ENCODE results near the gene NOS1AP. TPM values are rescaled to one million over a fixed set of nuclear protein-coding genes. Genes with fewer than 3 reads are reported as not detected.

NOS1AP gene
- total and polyA plus RNA-seq, 2 donors (not counting 3 experiments of a cell fraction or from before 2014, with no cell fraction given): 1.3 to 5.4 TPM

DNA sequence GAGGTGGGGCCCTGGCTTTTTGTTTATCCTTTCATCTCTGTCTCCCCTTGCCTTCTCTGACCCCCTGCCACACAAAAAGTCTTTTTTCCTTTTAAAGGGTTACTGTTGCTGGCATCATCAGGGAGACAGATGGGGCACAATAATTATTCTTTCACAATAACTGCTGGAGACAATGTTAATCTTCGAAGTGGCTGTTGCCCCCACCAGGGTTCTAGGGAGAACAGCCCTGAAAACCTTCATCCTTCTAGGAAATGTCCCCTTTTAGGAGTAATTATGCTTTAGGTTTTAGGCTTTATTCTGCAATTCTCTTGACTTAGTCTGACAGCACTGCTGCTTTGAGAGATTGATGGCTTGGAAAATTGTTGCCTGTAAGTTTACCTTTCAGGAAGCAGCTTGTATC, 150.0 kb downstream of the NOS1AP start:
- no peaks in the 10 kb centered on the region for H4K20me1 ChIP-seq (replicated peaks; ENCODE audit: control insufficient read depth, extremely low read depth, insufficient read depth, low read length)
- no peaks in the 10 kb centered on the region for H3K79me2 ChIP-seq (ENCODE audit: control insufficient read depth, insufficient read depth, low read length)
- no peaks in the 10 kb centered on the region for H3K27me3 ChIP-seq (ENCODE audit: control insufficient read depth in 2 of 2, insufficient read depth in 2 of 2, low read length in 2 of 2)
- no peaks in the 10 kb centered on the region for H3K9me3 ChIP-seq (replicated peaks; ENCODE audit: control insufficient read depth, insufficient read depth, low read length)
- H3K4me3 ChIP-seq (replicated peaks in 1 of 3; ENCODE audit: insufficient read depth in 1 of 3, low read depth in 1 of 3, low read length in 3 of 3): no peak overlapping the region
- no peak overlapping the region for H3K4me2 ChIP-seq (ENCODE audit: insufficient read depth, low read length)
- H2AFZ ChIP-seq (ENCODE audit: low read depth, low read length): no peak overlapping the region
- POLR2A ChIA-PET: no interaction called here
- no peaks in the 10 kb centered on the region for H3K9me1 ChIP-seq (replicated peaks; ENCODE audit: control insufficient read depth, extremely low read depth, insufficient read depth, low read length)
- dilution Hi-C loops (cut with MboI; ENCODE audit: extremely low pct_ligation_motif_present, low sequenced_read_pairs) (no loop called here), intact Hi-C loops (cut with micrococcal nuclease) (no loop called here)
- no peak overlapping the region for H3K9ac ChIP-seq (replicated peaks; ENCODE audit: extremely low read depth, insufficient read depth, low read length)
- TF ChIP-seq, protein P1, sequence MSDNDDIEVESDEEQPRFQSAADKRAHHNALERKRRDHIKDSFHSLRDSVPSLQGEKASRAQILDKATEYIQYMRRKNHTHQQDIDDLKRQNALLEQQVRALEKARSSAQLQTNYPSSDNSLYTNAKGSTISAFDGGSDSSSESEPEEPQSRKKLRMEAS (IDR thresholded peaks at IDR 0.05; ENCODE audit: insufficient read depth, insufficient read length): no peak
- TF ChIP-seq EZH2 (IDR thresholded peaks at IDR 0.05; ENCODE audit: borderline replicate concordance, low read depth, low read length, severe bottlenecking) (no peak), POLR2AphosphoS5 (IDR thresholded peaks at IDR 0.05; ENCODE audit: insufficient read depth, low read depth, low read length) (no peak), JUN (IDR thresholded peaks at IDR 0.05; ENCODE audit: borderline replicate concordance, insufficient read depth, insufficient read length, low read depth) (no peak), GATA2 (IDR thresholded peaks at IDR 0.05; ENCODE audit: insufficient read depth, insufficient read length, low read depth, low read length) (no peak), POLR2A (IDR thresholded peaks at IDR 0.05; ENCODE audit: low read depth, low read length) (no peak), MYC (IDR thresholded peaks at IDR 0.05; ENCODE audit: low read depth, low read length) (no peak), FOS (IDR thresholded peaks at IDR 0.05; ENCODE audit: borderline replicate concordance, insufficient read depth, low read length) (no peak)
- H3K27ac ChIP-seq (ENCODE audit: insufficient read depth, low read depth, low read length): no peak overlapping the region
- H3K36me3 ChIP-seq (ENCODE audit: control insufficient read depth in 2 of 2, extremely low read depth in 1 of 2, insufficient read depth in 2 of 2, low read length in 2 of 2): no peaks in the 10 kb centered on the region
- BruUV-seq (replicated peaks): no TSS peak
- CTCF ChIA-PET: interaction anchor here (2.4 kb wide), 1 partner anchor 10 kb away, joined by 5 read pairs; no protein-coding TSS in a partner anchor
- FAIRE-seq: no peak
- no peak for DNase-seq (ENCODE audit: low read depth, low spot score)
- peaks cover 6% of the 10 kb centered on the region for H3K4me1 ChIP-seq (ENCODE audit: control insufficient read depth, extremely low read depth, insufficient read depth, low read length)

DNA sequence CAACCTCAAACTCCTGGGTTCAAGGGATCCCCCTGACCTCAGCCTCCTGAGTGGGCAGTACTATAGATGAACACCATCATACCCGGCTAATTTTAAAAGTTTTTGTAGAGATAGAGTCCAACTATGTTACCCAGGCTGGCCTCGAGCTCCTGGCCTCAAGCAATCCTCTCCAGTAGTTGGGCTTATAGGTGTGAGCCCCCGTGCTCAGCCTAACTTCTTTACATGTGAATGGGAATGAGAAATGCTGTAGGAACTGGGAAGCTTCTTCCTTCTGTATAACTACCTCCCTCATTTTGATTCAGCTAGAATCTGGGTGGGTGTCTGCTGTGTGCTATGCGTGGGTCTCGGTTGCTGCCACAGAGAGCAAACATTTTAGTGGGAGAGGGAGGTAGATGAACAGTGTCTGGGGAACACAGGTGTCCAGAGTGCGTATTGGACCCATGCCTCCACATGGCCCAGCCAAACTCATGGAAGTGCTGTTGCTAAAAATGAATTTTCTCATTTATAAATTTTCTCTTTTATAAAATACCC, 150.6 kb downstream of the NOS1AP start:
- no peaks in the 10 kb centered on the region for H3K79me2 ChIP-seq (ENCODE audit: control insufficient read depth, insufficient read depth, low read length)
- H3K36me3 ChIP-seq (ENCODE audit: control insufficient read depth in 2 of 2, extremely low read depth in 1 of 2, insufficient read depth in 2 of 2, low read length in 2 of 2): no peaks in the 10 kb centered on the region
- intact Hi-C loops (cut with micrococcal nuclease) (no loop called here), dilution Hi-C loops (cut with MboI; ENCODE audit: extremely low pct_ligation_motif_present, low sequenced_read_pairs) (no loop called here)
- H3K9me1 ChIP-seq (replicated peaks; ENCODE audit: control insufficient read depth, extremely low read depth, insufficient read depth, low read length): no peaks in the 10 kb centered on the region
- no peaks in the 10 kb centered on the region for H4K20me1 ChIP-seq (replicated peaks; ENCODE audit: control insufficient read depth, extremely low read depth, insufficient read depth, low read length)
- no peaks in the 10 kb centered on the region for H3K27me3 ChIP-seq (ENCODE audit: control insufficient read depth in 2 of 2, insufficient read depth in 2 of 2, low read length in 2 of 2)
- no peak overlapping the region for H3K4me3 ChIP-seq (replicated peaks in 1 of 3; ENCODE audit: insufficient read depth in 1 of 3, low read depth in 1 of 3, low read length in 3 of 3)
- no peaks in the 10 kb centered on the region for H3K9me3 ChIP-seq (replicated peaks; ENCODE audit: control insufficient read depth, insufficient read depth, low read length)
- no peak overlapping the region for H3K4me2 ChIP-seq (ENCODE audit: insufficient read depth, low read length)
- ChIA-PET CTCF (interaction anchor here (2.4 kb wide), 1 partner anchor 10 kb away, joined by 5 read pairs; no protein-coding TSS in a partner anchor), POLR2A (no interaction called here)
- H2AFZ ChIP-seq (ENCODE audit: low read depth, low read length): no peak overlapping the region
- H3K9ac ChIP-seq (replicated peaks; ENCODE audit: extremely low read depth, insufficient read depth, low read length): no peak overlapping the region
- DNase-seq (ENCODE audit: low read depth, low spot score): no peak
- H3K4me1 ChIP-seq (ENCODE audit: control insufficient read depth, extremely low read depth, insufficient read depth, low read length): peaks cover 6% of the 10 kb centered on the region
- BruUV-seq (replicated peaks): no TSS peak
- no peak overlapping the region for H3K27ac ChIP-seq (ENCODE audit: insufficient read depth, low read depth, low read length)
- no peak for FAIRE-seq
- TF ChIP-seq EZH2 (IDR thresholded peaks at IDR 0.05; ENCODE audit: borderline replicate concordance, low read depth, low read length, severe bottlenecking) (no peak), JUN (IDR thresholded peaks at IDR 0.05; ENCODE audit: borderline replicate concordance, insufficient read depth, insufficient read length, low read depth) (no peak), MYC (IDR thresholded peaks at IDR 0.05; ENCODE audit: low read depth, low read length) (no peak), POLR2A (IDR thresholded peaks at IDR 0.05; ENCODE audit: low read depth, low read length) (no peak), FOS (IDR thresholded peaks at IDR 0.05; ENCODE audit: borderline replicate concordance, insufficient read depth, low read length) (no peak), POLR2AphosphoS5 (IDR thresholded peaks at IDR 0.05; ENCODE audit: insufficient read depth, low read depth, low read length) (no peak), GATA2 (IDR thresholded peaks at IDR 0.05; ENCODE audit: insufficient read depth, insufficient read length, low read depth, low read length) (no peak)
- TF ChIP-seq, protein P2, sequence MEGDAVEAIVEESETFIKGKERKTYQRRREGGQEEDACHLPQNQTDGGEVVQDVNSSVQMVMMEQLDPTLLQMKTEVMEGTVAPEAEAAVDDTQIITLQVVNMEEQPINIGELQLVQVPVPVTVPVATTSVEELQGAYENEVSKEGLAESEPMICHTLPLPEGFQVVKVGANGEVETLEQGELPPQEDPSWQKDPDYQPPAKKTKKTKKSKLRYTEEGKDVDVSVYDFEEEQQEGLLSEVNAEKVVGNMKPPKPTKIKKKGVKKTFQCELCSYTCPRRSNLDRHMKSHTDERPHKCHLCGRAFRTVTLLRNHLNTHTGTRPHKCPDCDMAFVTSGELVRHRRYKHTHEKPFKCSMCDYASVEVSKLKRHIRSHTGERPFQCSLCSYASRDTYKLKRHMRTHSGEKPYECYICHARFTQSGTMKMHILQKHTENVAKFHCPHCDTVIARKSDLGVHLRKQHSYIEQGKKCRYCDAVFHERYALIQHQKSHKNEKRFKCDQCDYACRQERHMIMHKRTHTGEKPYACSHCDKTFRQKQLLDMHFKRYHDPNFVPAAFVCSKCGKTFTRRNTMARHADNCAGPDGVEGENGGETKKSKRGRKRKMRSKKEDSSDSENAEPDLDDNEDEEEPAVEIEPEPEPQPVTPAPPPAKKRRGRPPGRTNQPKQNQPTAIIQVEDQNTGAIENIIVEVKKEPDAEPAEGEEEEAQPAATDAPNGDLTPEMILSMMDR (IDR thresholded peaks at IDR 0.05; ENCODE audit: extremely low read depth in 1 of 2, insufficient read depth in 1 of 2, low read depth in 1 of 2, low read length in 2 of 2): no peak
- TF ChIP-seq, protein P1 (IDR thresholded peaks at IDR 0.05; ENCODE audit: insufficient read depth, insufficient read length): no peak
